Activated T-cell treated with anti-CD3 and anti-CD28 coated beads for 4 hours (primary cell): Measurements from ENCODE around the gene CLN5.
"Not testable (repeated sequence)": the region's sequence is repeated elsewhere in the genome, so short reads cannot be mapped to it uniquely, and the experiment has no call there.

Source experiments
- DNase-seq: peaks from one replicate; pipeline ENCODE4 v3.0.0-alpha.2; 2020

Gene CLN5

DNA sequence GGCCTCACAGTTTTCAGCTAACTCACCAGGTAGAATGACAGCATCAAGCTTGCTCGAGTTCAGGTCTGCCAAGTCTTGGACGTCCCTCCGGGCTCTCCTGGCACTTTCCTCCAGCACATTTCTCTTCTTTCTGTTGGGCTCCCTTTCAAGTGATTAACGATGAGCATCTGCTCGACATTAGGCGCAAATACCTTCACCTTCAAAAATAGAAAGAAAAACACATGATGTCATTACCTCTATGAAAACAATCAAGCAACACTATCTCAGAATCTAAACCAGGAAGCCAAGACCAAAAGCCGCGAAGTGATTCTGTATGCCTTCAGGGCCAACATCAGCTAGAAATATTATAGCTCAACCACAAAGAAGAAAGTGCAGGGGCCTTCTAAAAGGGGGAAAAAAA, 15.4 kb upstream of the CLN5 start:
- DNase-seq: no peak

DNA sequence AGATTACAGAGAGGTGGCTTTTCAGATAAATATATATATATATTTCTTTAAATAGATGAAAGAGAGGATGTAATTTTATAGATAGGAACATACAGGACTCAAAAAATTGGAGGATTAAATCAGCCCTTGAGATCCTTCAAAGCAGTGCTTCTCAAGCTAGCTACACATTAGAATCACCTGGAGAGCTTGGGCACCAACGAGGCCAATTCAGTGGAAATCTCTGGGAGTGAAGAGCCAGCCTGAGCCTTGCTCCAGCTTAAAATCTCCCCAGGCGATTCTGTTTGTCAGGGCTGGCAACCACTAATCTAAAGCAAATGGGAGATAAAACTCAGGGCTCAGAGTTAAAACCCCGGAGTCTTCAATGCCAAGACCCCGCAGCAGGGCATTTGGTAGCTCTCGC, 15.0 kb upstream of the CLN5 start:
- DNase-seq: no peak

DNA sequence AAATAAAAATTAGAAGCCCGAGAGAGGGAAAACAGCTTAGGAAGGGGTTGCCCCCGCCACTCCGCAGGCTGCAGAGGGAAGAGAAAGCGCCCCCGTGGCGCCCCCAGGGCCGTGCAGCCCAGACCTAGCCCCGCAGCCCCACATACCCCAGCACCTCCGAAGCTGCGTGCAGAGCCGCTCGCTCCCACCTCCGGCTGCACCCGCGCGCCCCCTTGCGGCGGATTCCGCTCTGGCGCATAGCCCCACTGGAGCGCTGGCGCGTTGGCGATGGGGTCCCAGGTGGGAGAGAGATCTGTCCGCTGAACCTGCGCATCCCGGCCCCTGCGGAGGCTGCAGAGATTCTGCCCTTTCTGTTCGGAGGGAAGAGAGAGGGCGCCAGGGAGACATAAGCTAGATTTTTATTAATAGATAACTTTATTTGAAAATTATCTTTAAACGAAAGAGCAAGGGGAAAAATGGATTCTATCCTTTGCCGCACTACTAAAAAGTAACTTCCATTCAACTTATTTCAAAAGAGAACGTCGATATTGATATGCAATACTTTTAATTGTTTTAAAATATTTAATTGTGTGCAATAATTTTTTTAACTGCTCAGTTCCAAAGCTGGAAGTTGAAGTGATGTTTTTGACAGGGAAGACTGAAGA, 11.7 kb upstream of the CLN5 start:
- DNase-seq: peak; percentile 84

DNA sequence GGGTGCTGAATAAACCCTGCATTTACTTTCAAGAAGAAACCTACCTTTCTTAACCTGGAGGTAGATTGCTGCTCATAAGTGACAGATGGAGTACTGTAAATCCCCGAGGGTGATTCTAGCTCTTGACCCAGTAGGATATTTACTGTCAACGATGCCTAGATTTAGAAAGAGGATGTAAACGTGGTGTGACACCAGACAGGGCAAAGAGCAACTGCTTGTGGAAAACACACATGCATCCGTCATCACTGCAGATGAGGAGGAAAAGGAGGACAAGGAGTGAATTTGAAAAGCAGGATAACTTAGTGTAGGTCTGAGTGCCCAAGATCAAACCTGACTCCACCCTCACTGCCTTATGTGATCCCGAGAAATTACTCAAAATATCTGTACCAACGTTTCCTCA, 9.8 kb upstream of the CLN5 start:
- no peak for DNase-seq

DNA sequence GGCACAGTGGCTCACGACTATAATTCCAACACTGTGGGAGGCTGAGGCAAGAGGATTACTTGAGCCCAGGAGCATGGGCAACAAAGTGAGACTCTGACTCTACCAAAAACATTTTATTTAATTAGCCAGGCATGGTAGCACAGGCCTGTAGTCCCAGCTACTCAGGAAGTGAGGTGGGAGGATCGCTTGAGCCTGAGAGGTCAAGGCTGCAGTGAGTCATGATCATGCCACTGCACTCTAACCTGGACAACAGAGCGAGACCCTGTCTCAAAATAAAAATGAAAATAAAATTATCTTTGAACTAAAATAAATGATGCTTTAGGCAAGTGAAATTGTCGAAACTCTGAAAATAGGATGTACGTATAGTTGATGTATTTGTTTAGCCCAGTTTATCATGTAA, 8.2 kb upstream of the CLN5 start:
- no peak for DNase-seq

DNA sequence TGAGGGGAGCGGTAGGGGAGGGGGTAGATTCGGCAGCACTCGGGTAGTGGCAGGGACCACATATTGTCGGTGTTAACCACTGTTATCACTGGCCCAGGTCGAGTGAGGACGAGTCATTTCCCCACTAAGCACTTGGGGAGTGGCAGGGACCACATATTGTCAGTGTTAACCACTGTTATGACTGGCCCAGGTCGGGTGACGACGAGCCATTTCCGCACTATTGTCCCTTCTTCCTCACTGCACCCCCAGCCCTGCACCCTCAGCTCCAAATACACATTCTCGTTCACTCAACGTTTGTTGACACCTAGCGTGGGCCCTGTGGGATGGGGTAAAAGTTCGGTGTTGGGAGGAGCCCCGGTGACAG, 467 bp upstream of the CLN5 start:
- DNase-seq: peak; percentile 49

DNA sequence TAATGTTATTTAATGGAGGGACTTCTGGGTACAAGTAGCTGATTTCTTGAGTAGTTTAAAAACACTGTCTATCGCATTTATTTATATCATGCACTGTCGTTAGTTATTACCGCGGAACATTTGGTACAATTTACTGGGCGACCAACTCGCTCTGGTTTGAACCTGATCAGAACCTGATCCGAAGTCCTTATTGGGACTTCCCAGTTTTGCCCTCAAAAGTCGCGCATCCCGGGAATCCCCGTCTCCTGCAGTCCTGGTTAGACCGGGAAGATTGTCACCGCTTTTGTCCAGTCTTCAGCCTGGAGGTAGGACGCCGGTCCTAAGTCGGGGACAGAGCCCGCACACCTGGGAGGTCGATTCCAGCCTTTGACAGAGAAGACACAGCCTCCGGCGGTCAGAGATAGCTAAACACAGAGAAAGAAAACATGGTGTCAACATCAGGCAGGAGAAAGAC, 694 bp downstream of the CLN5 start:
- DNase-seq: no peak

DNA sequence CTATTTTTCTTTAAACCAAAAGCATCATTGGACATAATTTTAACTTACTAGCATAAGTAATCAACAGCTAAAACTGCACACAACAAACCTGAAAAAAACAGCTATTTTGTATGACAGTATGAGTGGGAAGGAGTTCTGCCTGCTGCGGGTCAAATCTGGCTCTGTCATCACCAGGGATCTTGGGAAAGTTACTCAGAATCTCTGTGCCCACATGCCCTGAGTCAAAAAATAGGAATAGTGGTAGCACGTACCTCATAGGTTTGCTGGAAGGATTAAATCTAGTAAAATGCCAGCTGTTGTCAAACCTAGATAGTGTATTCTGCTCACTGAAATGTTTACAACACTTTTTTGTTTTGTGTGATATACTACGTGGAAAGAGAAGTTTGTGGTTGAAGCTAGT, 1.1 kb downstream of the CLN5 start:
- DNase-seq: no peak

DNA sequence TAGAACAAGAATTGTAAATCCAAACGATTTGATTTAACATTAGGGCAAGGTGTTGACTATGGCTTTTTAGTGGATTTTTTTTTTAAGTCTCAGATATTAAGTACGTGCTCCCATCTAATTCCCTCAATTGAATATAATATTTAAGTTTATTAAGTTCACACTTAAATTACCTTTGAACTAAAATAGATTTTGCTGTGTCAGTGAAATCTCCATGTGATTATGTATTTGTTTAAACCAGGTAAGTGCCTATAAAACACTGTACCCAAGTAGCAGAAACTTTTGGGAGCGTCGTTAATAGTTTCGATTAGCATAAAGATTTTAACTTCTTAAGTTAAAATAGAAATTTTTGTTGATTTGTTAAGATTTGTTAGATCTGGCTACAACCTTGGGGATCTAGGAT, 1.6 kb downstream of the CLN5 start:
- DNase-seq: no peak

DNA sequence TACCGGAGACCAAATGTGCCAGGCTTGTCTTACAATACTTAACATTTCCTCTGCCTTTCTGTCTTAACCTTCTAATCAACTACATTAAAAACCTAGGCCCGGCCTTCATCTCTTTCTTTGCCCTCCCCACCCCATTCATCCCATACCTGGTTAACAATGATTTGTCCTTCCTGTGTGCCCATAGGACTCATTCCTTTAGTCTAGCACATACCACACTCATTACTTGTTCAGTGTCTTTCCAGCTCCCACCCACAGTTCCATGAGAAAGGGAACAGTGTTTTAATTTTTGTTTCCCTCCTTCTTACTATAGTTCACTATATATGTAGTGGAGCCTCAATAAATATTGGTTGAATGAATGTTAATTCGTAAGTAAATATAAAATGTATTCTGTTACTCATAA, 2.4 kb downstream of the CLN5 start:
- no peak for DNase-seq

DNA sequence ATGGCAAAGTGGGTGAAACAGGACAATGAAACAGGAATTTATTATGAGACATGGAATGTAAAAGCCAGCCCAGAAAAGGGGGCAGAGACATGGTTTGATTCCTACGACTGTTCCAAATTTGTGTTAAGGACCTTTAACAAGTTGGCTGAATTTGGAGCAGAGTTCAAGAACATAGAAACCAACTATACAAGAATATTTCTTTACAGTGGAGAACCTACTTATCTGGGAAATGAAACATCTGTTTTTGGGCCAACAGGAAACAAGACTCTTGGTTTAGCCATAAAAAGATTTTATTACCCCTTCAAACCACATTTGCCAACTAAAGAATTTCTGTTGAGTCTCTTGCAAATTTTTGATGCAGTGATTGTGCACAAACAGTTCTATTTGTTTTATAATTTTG, 8.6 kb downstream of the CLN5 start:
- DNase-seq: no peak

DNA sequence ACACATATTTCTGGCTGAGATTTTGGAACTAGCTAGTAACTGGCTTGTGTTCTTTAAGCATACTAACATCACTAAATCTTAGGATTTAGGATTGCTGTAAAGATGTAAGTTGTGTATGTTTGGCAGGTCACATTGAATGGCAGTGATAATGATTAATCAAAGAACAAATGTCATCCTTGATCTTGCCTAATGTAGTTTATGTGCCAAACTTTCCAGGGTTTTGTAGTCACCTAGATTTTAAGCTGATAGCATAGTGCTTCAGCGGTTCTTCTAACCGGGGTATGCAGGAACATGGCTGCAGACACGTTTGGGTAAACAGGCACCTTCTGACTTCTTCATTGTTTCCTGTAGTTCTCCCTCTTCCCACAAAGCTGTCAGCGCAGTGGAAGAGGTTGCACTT, 9.7 kb downstream of the CLN5 start:
- no peak for DNase-seq

DNA sequence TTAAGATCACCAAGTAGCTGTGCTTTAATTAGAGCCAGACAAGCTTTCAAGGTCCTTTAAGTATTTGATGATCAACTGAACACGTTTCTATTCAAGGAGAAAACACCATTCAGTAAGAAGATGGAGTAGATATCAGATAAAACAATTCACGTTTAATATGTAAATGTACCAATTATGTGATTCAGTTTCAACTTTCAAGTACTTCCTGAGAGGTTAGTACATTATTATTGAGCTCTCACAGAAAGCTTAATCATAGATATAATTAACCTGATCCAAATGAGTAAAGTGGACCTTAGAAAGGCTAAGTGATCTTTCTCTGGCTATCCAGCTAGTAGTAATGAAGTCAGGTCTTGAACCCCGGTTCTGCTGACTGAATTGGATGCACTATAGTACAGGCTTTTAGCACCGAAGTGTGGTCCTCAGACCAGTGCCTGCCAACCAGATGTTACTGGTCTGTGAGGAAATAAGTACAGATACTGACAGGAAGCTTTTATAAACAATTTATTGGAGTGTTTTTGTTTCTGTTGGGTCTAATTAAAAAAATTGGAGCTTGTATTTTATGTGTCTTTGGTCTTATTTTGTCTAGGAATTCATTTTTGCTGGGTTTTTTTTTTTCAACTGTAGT, 10.2 kb downstream of the CLN5 start:
- no peak for DNase-seq

DNA sequence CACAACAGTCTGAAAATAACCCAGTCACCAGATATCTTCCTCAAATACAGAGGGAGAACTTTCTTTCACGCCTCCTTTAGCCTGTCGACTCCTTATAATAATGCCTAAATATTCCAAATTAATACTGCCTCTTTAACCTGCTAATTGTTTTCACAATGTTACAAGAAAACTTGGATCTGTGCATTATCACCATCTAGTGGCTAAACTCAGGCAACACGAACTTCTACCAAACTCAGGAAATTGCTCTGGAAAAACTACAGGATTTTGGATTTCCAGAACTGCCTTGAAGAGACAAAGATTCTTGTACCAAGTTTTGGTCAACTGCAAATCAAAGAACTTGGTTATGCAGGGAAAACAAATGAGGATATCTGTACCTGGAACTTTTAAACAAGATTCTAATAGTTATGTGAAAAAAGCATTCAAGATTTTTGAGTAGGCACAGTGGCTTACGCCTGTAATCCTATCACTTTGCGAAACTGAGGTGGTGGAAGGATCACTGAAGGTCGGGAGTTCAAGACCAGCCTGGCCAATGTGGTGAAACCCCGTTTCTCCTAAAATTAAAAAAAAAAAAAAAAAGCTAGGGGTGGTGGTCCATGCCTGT, 10.8 kb downstream of the CLN5 start:
- no peak for DNase-seq

DNA sequence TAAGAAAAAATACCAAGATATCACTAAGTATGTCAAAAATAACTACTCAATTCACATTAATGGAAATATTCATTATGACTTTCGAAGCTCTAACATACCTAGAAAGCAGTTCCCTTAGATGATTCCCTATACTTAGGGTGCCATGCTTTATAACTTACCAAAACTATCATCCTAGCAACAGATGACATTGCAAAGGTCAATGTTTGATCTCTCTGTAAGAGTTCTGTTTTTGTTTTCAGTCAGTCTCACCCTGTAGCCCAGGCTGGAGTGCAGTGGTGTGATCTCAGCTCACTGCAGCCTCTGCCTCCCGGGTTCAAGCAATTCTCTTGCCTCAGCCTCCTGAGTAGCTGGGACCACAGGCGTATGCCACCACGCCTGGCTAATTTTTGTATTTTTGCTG, 16.5 kb downstream of the CLN5 start:
- DNase-seq: not testable (repeated sequence)

DNA sequence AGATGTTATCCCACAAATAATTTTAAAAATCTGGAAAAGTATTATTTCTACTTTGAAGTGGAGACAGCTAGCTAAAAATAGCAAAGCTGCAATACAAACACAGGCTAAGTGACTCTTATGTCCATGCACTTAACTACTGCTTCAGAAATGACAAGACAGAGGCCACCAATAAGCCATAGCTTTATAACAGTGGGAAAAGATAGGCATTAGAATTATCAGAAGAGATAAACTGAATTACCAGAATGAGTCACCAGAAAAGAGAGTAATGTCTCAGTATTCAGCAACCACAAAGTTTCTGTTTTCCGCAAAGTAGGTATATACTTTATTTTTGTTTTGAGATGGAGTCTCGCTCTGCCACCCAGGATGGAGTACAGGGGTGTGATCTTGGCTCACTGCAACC, 17.1 kb downstream of the CLN5 start:
- DNase-seq: no peak

DNA sequence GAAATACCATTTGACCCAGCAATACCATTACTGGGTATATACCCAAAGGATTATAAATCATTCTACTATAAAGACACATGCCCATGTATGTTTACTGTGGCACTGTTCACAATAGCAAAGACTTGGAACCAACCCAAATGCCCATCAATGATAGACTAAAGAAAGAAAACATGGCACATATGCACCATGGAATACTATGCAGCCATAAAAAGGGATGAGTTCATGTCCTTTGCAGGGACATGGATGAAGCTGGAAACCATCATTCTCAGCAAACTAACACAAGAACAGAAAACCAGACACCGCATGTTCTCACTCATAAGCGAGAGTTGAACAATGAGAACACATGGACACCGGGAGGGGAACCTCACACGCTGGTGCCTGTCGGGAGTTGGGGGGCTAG, 17.8 kb downstream of the CLN5 start:
- not testable (repeated sequence) for DNase-seq

DNA sequence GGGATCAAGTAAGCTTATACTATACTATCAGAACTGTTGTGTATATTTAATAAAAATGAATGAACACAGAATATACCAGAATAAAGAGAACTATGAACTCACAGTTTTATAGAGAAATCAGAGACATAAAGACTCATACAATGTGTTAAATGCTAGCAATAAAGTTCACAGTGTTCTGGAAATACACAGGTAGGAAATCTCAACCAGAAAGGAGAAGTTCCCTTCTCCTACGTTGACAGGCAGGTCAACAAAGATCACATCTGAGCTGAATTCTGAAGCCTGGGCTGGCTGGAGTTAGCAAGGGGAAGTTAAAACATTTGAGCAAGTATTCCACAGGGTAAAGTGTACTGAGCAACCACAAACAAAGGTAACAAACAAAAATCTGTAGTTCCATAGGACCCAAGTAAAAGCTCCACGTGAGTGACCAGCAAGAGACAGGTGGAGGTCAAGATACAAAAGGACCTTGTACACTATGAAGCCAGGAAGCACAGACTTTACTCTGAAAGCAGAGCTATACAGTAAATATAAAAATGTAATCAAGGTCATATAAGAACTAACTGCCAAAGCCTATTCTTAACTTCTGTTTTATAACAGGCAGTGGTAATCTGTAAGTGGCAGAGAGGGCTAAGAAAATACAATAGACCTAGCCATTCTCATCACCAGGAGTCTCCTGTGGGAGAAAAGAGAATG, 22.1 kb downstream of the CLN5 start:
- DNase-seq: no peak

DNA sequence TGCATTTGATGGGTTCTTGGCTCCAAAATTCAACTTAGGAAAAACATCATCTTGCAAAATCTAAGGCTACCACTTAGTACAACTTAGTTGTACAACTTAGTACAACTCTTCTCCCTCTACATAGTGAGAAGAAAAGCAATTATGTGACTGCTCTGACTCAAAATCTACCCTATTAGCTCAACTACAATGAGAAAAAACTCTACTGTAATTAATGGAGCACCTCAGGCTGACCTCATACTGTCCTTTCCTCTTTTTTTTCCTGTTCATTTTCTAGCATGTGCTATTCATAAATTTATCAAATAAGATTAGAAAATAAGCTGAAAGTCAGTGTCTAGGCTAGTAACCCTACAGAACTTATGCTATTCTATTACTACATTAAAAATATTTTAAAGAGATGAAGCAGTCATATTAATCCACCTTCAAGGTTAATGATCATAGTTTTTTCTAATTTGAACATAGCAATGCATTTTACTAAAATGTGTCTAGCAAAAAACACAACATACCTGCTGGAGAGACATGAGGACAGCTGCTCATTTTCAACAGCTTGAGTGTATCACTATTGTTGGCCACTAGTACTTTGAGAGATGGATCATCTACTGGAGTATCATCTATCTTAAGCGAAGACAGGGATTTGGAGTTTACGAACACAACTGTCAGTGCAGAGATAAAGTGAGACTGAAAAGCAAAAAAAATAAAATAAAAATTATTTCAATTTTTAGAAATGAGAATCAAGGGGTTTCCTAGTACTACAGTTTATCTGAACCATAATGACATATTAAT, 23.2 kb downstream of the CLN5 start:
- DNase-seq: no peak

DNA sequence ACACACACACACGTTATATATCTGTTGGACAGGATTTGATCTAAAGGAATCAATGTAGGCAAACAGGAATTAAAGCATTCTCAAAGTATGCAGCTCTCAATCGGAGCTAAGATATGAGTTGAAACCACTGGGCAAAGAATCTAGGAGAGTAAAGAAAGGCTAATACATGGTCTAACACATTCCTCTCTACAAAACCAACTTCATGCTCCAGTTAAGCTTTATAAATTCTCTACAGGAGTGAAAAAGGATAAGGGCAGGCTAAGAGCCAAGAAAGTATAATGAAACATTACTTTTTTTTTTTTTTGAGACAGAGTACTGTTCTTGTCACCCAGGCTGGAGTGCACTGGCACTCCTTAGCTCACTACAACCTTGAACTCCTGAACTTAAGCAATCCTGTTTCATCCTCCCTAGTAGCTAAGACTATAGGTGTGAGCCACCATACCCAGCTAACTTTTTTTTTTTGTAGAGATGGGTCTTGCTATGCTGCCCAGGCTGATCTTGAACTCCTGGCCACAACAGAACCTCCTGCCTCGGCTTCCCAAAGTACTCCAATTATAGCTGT, 24.5 kb downstream of the CLN5 start:
- no peak for DNase-seq

DNA sequence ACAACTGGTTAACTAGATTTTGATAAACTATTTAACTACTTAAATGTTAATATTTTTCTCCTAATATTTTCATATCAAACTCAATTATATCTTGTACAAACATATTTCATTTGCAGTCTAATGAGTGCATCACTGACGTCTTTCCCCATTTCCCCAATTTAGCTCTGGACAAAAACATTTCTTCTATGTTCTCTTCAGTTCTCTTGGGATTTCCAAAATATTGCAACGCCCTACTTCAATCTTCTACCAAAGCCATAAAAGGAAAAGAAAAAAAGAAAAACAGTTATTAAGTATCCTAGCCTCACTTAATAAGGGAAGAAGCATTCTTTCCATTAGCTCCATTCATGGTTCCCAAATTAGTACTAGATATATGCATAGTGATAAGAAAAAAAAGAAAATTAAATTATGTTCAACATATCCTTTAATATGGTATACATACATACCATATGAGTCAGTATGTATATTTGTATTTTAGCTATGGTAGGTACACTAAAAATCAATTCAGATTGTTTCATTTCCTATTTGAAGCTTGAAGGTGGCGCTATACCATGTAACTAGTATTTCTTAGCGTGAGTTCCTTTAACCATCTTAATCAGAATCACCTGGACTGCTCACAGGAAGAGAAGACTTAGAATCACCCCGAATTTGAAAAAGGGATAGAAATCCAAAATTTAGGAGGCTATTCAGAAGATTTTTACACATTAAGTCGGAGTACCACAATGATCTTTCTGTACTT, 25.2 kb downstream of the CLN5 start:
- no peak for DNase-seq

DNA sequence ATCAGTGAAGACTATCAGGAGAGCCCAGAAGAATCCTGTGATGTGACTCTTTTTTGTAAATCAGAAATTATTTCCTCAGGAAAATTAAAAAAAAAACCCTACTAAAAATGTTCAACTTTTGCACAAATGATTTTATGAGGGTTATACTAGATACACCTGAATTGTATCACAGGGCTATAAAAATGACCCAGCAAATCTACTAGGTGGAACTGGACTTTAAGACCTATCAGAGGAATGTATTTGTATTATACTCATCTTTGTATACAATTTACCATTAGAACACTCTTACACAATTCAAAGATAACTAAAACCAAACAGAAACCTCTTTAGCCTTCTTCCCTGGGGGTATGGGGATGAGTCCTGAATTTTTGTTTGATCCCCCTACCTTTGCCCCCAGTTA, 27.9 kb downstream of the CLN5 start:
- no peak for DNase-seq
